Caco-2 (cell line): ENCODE measurements around the gene LIPM. TPM values are rescaled to one million over a fixed set of nuclear protein-coding genes. Genes with fewer than 3 reads are reported as not detected.
A peak's percentile ranks its signal among the peaks of the same experiment; 100 is the strongest.

Source experiments
- BruUV-seq: library from RNA; stranded (reverse); fragments of 400-500 nt; replicated peaks from 2 replicates; lab custom pipeline; 2021; lab: Mats Ljungman, UMichigan
- CTCF ChIA-PET: fragments of 300-600 bp; sonication (Branson Sonifier 250); formaldehyde crosslinking; loops from one replicate; lab custom pipeline; 2022; ENCODE audit warnings: antibody characterized with exemption; lab: Charles Lee
- POLR2A ChIA-PET: fragments of 300-600 bp; sonication (Branson Sonifier 250); formaldehyde crosslinking; loops from one replicate; lab custom pipeline; 2022; ENCODE audit warnings: antibody characterized with exemption; lab: Charles Lee
- DNase-seq, 2 experiments: peaks; one replicate each; pipeline versions ENCODE4 v3.0.0 to v3.0.0-alpha.2; 2020 to 2022
- H3K27me3 ChIP-seq: replicated peaks from 2 replicates; pipeline ENCODE4 v1.6.0; 2011; ENCODE audit warnings: low read length; ENCODE audit not compliant: control insufficient read depth, insufficient read depth
- H3K36me3 ChIP-seq: 2 replicates; pipeline ENCODE4 v1.5.1; 2011; ENCODE audit warnings: low read length; ENCODE audit not compliant: control insufficient read depth, insufficient read depth
- H3K4me1 ChIP-seq: fragments of 250-450 bp; sonication (Bioruptor Pico); 2 replicates; pipeline ENCODE4 v1.5.1; 2020; ENCODE audit warnings: mild to moderate bottlenecking
- H3K4me3 ChIP-seq: 2 replicates; pipeline ENCODE4 v1.5.1; 2011; ENCODE audit warnings: low read depth, mild to moderate bottlenecking, control low read depth, low read length
- H3K9me3 ChIP-seq: fragments of 250-450 bp; sonication (Bioruptor Pico); 2 replicates; pipeline ENCODE4 v1.5.1; 2020; ENCODE audit warnings: mild to moderate bottlenecking, moderate library complexity
- H3K27ac Mint-ChIP-seq: one replicate; pipeline ENCODE4 v1.8.0; 2022; ENCODE audit warnings: mixed read lengths; ENCODE audit not compliant: unreplicated experiment
- H3K27me3 Mint-ChIP-seq: one replicate; pipeline ENCODE4 v1.8.0; 2022; ENCODE audit warnings: mixed read lengths; ENCODE audit not compliant: insufficient read depth, unreplicated experiment
- H3K36me3 Mint-ChIP-seq: one replicate; pipeline ENCODE4 v1.8.0; 2022; ENCODE audit warnings: mild to moderate bottlenecking, mixed read lengths; ENCODE audit not compliant: insufficient read depth, unreplicated experiment
- H3K4me1 Mint-ChIP-seq: one replicate; pipeline ENCODE4 v1.8.0; 2022; ENCODE audit warnings: low read depth, mixed read lengths; ENCODE audit not compliant: unreplicated experiment
- H3K4me3 Mint-ChIP-seq: one replicate; pipeline ENCODE4 v1.8.0; 2022; ENCODE audit warnings: mild to moderate bottlenecking, moderate library complexity, mixed read lengths; ENCODE audit not compliant: unreplicated experiment
- H3K9me3 Mint-ChIP-seq: one replicate; pipeline ENCODE4 v1.8.0; 2022; ENCODE audit warnings: mixed read lengths; ENCODE audit not compliant: unreplicated experiment
- CTCF ChIP-seq, 2 experiments: fragments of 200-600 bp in 1 of 2; IDR thresholded peaks; 1 replicate in 1 of 2; 2 replicates in 1 of 2; pipeline versions ENCODE4 v1.5.1 to v1.8.0; 2011 to 2022; ENCODE audit warnings: antibody characterized with exemption in 1 of 2, control low read depth in 1 of 2, inconsistent platforms in 1 of 2, low read depth in 1 of 2, low read length in 1 of 2, mild to moderate bottlenecking in 1 of 2, moderate library complexity in 1 of 2; ENCODE audit not compliant: insufficient read depth in 1 of 2, severe bottlenecking in 1 of 2, unreplicated experiment in 1 of 2
- intact Hi-C: fragments of 100-400 bp; cut with micrococcal nuclease; formaldehyde crosslinking; loops from one replicate; pipeline ENCODE4 v1.10.0; 2022; ENCODE audit not compliant: unreplicated experiment
- total RNA-seq: library from RNA; stranded (reverse); gene quantifications from 2 replicates; pipeline ENCODE4 v1.2.3, GENCODE V29; 2022

Gene LIPM
- total RNA-seq, 1 experiment from 2014 or later: not detected

GRCh38 chr10:88805924-88806323 lies 3.4 kb downstream of the LIPM start:
- no peaks in the 10 kb centered on the region for H3K9me3 ChIP-seq
- no peaks in the 10 kb centered on the region for H3K4me1 Mint-ChIP-seq
- no peak overlapping the region for H3K4me3 ChIP-seq
- no peaks in the 10 kb centered on the region for H3K36me3 ChIP-seq
- no peaks in the 10 kb centered on the region for H3K36me3 Mint-ChIP-seq
- no peak overlapping the region for H3K4me3 Mint-ChIP-seq
- H3K27me3 ChIP-seq: peaks cover under 1% of the 10 kb centered on the region; the same call in 1 of the 2 replicates
- H3K9me3 Mint-ChIP-seq: no peaks in the 10 kb centered on the region
- ChIA-PET POLR2A (no interaction called here), CTCF (no interaction called here)
- no peaks in the 10 kb centered on the region for H3K4me1 ChIP-seq
- no peak for TF ChIP-seq CTCF (IDR thresholded peaks at IDR 0.05; ENCODE audit: insufficient read depth in 1 of 2, low read depth in 1 of 2, low read length in 1 of 2, severe bottlenecking in 1 of 2, unreplicated experiment in 1 of 2)
- intact Hi-C loops: no loop called here
- no TSS peak for BruUV-seq
- H3K27ac Mint-ChIP-seq: no peak overlapping the region
- no peak for DNase-seq
- peaks cover 2% of the 10 kb centered on the region for H3K27me3 Mint-ChIP-seq

DNA sequence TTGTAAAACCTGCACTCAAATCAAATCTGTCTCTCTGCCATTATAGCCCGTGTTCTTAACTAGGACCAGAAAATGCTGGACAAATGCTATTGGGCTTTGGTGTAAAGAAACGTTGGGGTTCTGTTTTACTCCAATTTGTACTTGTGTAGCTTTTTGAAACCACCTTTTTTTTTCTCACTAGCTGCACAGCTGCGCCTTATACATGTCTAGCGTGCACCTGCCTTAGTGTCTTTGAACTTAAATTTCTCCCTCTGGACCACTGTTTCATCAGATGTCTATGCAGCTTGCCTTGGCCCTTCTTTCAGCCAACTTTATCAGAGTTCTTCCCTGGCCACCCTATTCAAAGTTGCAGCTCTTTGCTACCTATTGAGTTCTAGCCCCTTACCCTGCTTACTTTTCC lies 7.1 kb downstream of the LIPM start:
- no peak for DNase-seq
- H3K4me3 ChIP-seq: no peak overlapping the region
- no TSS peak for BruUV-seq
- ChIA-PET CTCF (no interaction called here), POLR2A (no interaction called here)
- no peaks in the 10 kb centered on the region for H3K9me3 ChIP-seq
- H3K4me1 ChIP-seq: no peaks in the 10 kb centered on the region
- TF ChIP-seq CTCF (IDR thresholded peaks at IDR 0.05; ENCODE audit: insufficient read depth in 1 of 2, low read depth in 1 of 2, low read length in 1 of 2, severe bottlenecking in 1 of 2, unreplicated experiment in 1 of 2): no peak
- no peaks in the 10 kb centered on the region for H3K9me3 Mint-ChIP-seq
- H3K27me3 ChIP-seq: peaks cover 2% of the 10 kb centered on the region; the same call in 1 of the 2 replicates
- H3K36me3 ChIP-seq: no peaks in the 10 kb centered on the region
- intact Hi-C loops: loop anchor here (1.0 to 5.0 kb wide), 3 partner anchors 121 to 244 kb away; partner anchors contain the start of gene RNLS
- no peaks in the 10 kb centered on the region for H3K4me1 Mint-ChIP-seq
- H3K36me3 Mint-ChIP-seq: no peaks in the 10 kb centered on the region
- no peak overlapping the region for H3K27ac Mint-ChIP-seq
- H3K4me3 Mint-ChIP-seq: no peak overlapping the region
- peaks cover 5% of the 10 kb centered on the region for H3K27me3 Mint-ChIP-seq

GRCh38 chr10:88810196-88810961 lies 7.8 kb downstream of the LIPM start:
- Mint-ChIP-seq H3K4me1 (no peaks in the 10 kb centered on the region), H3K4me3 (no peak overlapping the region), H3K9me3 (no peaks in the 10 kb centered on the region), H3K36me3 (no peaks in the 10 kb centered on the region), H3K27me3 (peaks cover 5% of the 10 kb centered on the region), H3K27ac (no peak overlapping the region)
- no peaks in the 10 kb centered on the region for H3K36me3 ChIP-seq
- ChIA-PET CTCF (interaction anchor here (0.7 kb wide), 2 partner anchors 10 to 93 kb away, joined by 3 to 4 read pairs; no protein-coding TSS in a partner anchor), POLR2A (no interaction called here)
- intact Hi-C loops: loop anchor here (1.0 to 5.0 kb wide), 3 partner anchors 122 to 245 kb away; partner anchors contain the start of gene RNLS
- DNase-seq: peak; percentile 37 to 56
- H3K4me1 ChIP-seq: no peaks in the 10 kb centered on the region
- peak; percentile 65 to 76 for TF ChIP-seq CTCF (IDR thresholded peaks at IDR 0.05; ENCODE audit: insufficient read depth in 1 of 2, low read depth in 1 of 2, low read length in 1 of 2, severe bottlenecking in 1 of 2, unreplicated experiment in 1 of 2)
- no peaks in the 10 kb centered on the region for H3K9me3 ChIP-seq
- no peak overlapping the region for H3K4me3 ChIP-seq
- no TSS peak for BruUV-seq
- H3K27me3 ChIP-seq: peaks cover 2% of the 10 kb centered on the region; the same call in 1 of the 2 replicates
